ENCODE data around the gene QSER1. TPM values are rescaled to one million over a fixed set of nuclear protein-coding genes. Genes with fewer than 3 reads are reported as not detected.

The QSER1 gene
- total RNA-seq, result 10 to 100 TPM; 26.0 to 44.0 (median 31.0) TPM

DNA sequence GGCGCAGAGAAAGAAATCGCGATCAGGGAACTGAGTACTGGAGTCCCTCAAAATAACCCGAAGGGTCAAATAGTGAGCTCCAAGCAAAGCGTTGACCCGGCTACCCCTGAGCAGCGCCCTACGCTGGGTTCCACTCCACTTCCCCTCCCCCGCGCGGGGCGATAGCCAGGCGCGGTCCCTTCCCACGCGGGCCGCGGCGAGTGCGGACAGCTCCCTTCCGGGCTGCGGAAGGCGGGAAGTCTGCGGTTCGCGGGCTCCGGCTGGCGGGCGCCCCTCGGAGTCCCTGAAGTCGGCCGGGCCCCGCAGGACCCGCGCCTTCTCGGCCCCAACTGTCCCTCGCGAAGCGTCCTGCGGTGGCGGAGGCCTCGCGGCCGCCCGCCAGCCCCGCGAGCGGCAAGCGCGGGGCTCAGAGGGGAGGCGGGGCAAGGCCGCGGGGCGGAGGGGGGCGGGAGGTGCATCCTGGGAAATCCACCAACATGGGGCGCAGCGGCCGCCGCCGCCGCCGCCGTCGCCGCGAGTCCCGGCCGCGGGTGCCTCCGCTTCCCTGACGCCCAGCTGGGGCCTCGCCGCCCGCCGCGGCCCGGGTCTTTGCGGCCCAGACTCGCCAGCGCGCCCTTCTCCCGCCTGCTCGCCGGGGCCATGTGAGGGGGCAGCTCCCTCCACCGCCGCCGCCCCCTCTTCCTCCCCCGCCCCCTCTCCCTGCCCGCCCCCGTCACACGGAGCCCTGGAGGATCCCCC lies at the start of gene QSER1:
Gene QSER1, plus strand, starts transcription at position 457 of the 738 bp plus-strand sequence. CDS start 315 bp downstream, outside the sequence.
- TF ChIP-seq, protein P1, sequence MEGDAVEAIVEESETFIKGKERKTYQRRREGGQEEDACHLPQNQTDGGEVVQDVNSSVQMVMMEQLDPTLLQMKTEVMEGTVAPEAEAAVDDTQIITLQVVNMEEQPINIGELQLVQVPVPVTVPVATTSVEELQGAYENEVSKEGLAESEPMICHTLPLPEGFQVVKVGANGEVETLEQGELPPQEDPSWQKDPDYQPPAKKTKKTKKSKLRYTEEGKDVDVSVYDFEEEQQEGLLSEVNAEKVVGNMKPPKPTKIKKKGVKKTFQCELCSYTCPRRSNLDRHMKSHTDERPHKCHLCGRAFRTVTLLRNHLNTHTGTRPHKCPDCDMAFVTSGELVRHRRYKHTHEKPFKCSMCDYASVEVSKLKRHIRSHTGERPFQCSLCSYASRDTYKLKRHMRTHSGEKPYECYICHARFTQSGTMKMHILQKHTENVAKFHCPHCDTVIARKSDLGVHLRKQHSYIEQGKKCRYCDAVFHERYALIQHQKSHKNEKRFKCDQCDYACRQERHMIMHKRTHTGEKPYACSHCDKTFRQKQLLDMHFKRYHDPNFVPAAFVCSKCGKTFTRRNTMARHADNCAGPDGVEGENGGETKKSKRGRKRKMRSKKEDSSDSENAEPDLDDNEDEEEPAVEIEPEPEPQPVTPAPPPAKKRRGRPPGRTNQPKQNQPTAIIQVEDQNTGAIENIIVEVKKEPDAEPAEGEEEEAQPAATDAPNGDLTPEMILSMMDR (IDR thresholded peaks at IDR 0.05; ENCODE audit: low read depth), result no peak

DNA sequence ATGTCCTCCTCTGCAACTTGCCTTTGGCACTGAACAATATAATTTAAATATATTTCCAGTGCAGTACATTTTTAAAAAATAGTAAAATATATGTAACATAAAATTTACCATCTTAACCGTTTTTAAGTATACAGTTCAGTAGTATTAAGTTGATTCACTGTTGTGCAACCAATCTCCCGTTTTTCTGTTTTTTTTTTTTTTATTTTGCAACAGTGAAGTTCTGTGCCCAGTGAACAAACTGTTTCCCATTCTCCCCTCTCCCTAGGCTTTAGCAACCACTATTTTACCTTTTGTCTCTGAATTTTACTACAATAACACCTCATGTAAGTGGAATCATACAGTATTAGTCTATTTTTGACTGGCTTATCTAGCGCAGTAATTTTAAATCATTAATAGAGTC lies 49.1 kb upstream of the QSER1 start:
- TF ChIP-seq, protein P1 (IDR thresholded peaks at IDR 0.05; ENCODE audit: low read depth), result no peak

DNA sequence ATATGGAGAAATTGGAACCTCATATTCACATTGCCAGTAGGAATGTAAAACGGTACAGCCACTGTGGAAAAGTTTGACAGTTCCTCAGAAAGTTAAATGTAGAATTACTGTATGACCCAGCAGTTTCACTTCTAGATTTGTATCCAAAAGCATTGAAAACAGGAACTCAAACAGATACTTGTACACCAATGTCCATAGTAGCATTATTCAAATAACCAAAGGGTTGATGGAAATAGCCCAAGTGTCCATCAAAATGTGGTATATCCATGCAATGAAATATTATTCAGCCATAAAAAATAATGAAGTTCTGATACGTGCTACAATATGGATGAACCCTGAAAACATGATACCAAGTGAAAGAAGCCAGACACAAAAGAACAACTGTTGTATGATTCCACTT lies 45.1 kb upstream of the QSER1 start:
- TF ChIP-seq, protein P1 (IDR thresholded peaks at IDR 0.05; ENCODE audit: low read depth), result no peak

GRCh38 chr11:32849761-32850160 lies 42.9 kb upstream of the QSER1 start:
- TF ChIP-seq, protein P1 (IDR thresholded peaks at IDR 0.05; ENCODE audit: low read depth), result no peak

DNA sequence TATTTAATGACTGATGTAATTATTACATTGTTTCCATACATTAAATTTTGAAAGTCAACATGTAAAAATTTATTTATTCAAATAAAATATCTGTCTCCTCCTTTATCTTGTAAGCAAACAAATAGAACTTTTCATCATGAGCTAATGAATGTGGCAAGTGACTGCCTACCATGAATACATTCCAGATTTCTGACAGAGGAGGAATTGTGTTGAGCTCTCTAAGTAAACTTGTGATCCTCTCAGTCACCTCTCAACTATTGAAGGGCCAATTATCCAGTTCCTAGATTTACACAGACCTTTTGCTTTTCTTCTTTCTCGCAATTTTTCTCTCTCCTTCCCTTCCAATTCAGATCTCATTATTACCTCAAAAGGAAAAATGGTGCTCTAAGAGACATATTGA lies 41.4 kb upstream of the QSER1 start:
- TF ChIP-seq, protein P1 (IDR thresholded peaks at IDR 0.05; ENCODE audit: low read depth), result no peak

DNA sequence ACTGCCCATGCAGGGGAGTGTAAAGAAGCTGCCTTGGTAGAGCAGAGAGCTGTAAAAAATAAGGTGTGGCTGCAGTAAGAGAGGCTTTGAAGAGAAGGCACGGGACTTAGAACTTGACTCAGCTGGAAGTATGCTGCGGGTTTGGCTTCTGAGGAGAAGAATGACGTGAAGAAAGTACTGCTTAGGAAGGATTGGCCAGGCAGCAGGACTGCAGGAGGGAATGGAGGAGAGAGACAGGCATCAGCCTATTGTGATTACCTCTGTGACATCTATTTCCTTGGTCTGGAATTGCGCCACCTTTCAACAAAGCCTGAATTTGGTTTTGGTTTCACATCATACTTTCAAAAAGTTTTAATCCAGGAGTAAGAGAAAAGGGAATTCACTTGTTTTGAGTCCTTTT lies 40.4 kb upstream of the QSER1 start:
- TF ChIP-seq, protein P1 (IDR thresholded peaks at IDR 0.05; ENCODE audit: low read depth), result no peak

GRCh38 chr11:32855601-32856000 lies 37.0 kb upstream of the QSER1 start:
- TF ChIP-seq, protein P1 (IDR thresholded peaks at IDR 0.05; ENCODE audit: low read depth), result no peak
